ENCODE results near the gene GTPBP4. TPM values are rescaled to one million over a fixed set of nuclear protein-coding genes. Genes with fewer than 3 reads are reported as not detected.

Gene GTPBP4
- total RNA-seq, 2 experiments from 2014 or later, result 119 to 128 TPM

GRCh38 chr10:983971-984655 lies 4.1 kb upstream of the GTPBP4 start:
- H3K36me3 Mint-ChIP-seq (ENCODE audit: low read depth), result peaks cover 20% of the 10 kb centered on the region
- peaks cover 9% of the 10 kb centered on the region for H3K9me3 Mint-ChIP-seq
- H3K27me3 Mint-ChIP-seq, result no peaks in the 10 kb centered on the region
- intact Hi-C loops (cut with micrococcal nuclease), result no loop called here
- DNase-seq (no peak), ATAC-seq (no peak)
- ChIA-PET CTCF (no interaction called here), POLR2A (no interaction called here)
- no peak for TF ChIP-seq CTCF (IDR thresholded peaks at IDR 0.05)
- no peak overlapping the region for H3K27ac Mint-ChIP-seq
- H3K4me1 Mint-ChIP-seq (ENCODE audit: low read depth), result peaks cover 11% of the 10 kb centered on the region
- H3K4me3 Mint-ChIP-seq, result no peak overlapping the region

GRCh38 chr10:985361-985760 lies 2.9 kb upstream of the GTPBP4 start:
- peaks cover 6% of the 10 kb centered on the region for H3K9me3 Mint-ChIP-seq
- TF ChIP-seq CTCF (IDR thresholded peaks at IDR 0.05), result no peak
- H3K36me3 Mint-ChIP-seq (ENCODE audit: low read depth), result peaks cover 25% of the 10 kb centered on the region
- H3K4me1 Mint-ChIP-seq (ENCODE audit: low read depth), result peaks cover 16% of the 10 kb centered on the region
- no peaks in the 10 kb centered on the region for H3K27me3 Mint-ChIP-seq
- DNase-seq (no peak), ATAC-seq (no peak)
- H3K27ac Mint-ChIP-seq, result no peak overlapping the region
- ChIA-PET POLR2A (interaction anchor here (0.7 to 5.3 kb wide), 4 partner anchors 14 to 71 kb away, joined by 3 to 24 read pairs (median 4); partner anchors contain the start of genes IDI1 and WDR37), CTCF (no interaction called here)
- H3K4me3 Mint-ChIP-seq, result no peak overlapping the region
- intact Hi-C loops (cut with micrococcal nuclease), result loop anchor here (5.0 kb wide), 2 partner anchors 48 to 67 kb away; no protein-coding TSS in a partner anchor

- H3K9me3 Mint-ChIP-seq, result peaks cover under 1% of the 10 kb centered on the region
- ChIA-PET POLR2A (interaction anchor here (1.1 to 5.3 kb wide), 6 partner anchors 18 to 70 kb away, joined by 3 to 24 read pairs (median 4); partner anchors contain the start of genes IDI1 and WDR37), CTCF (interaction anchor here (1.0 kb wide), 1 partner anchor 133 kb away, joined by 3 read pairs; no protein-coding TSS in a partner anchor)
- H3K27me3 Mint-ChIP-seq, result no peaks in the 10 kb centered on the region
- no peak overlapping the region for H3K27ac Mint-ChIP-seq
- DNase-seq (peak; percentile 10), ATAC-seq (no peak)
- no peak for TF ChIP-seq CTCF (IDR thresholded peaks at IDR 0.05)
- H3K4me1 Mint-ChIP-seq (ENCODE audit: low read depth), result peaks cover 24% of the 10 kb centered on the region
- intact Hi-C loops (cut with micrococcal nuclease), result loop anchor here (5.0 kb wide), 2 partner anchors 49 to 66 kb away; no protein-coding TSS in a partner anchor
- peak overlapping the region; percentile 95 for H3K4me3 Mint-ChIP-seq
- peaks cover 27% of the 10 kb centered on the region for H3K36me3 Mint-ChIP-seq (ENCODE audit: low read depth)
These were observed 2.0 kb upstream of the GTPBP4 start for GRCh38 chr10:986137-986825.

- Mint-ChIP-seq H3K27ac (peak overlapping the region; percentile 97), H3K4me3 (peak overlapping the region; percentile 95), H3K4me1 (ENCODE audit: low read depth) (peaks cover 26% of the 10 kb centered on the region), H3K27me3 (no peaks in the 10 kb centered on the region), H3K9me3 (no peaks in the 10 kb centered on the region), H3K36me3 (ENCODE audit: low read depth) (peaks cover 28% of the 10 kb centered on the region)
- no peak for TF ChIP-seq CTCF (IDR thresholded peaks at IDR 0.05)
- intact Hi-C loops (cut with micrococcal nuclease), result loop anchor here (5.0 kb wide), 2 partner anchors 50 to 65 kb away; no protein-coding TSS in a partner anchor
- no peak for ATAC-seq
- CTCF ChIA-PET, result interaction anchor here (0.9 to 1.6 kb wide), 3 partner anchors 57 to 134 kb away, joined by 3 read pairs; partner anchors contain the start of gene IDI1
- POLR2A ChIA-PET, result interaction anchor here (0.9 to 5.3 kb wide), 9 partner anchors 19 to 851 kb away, joined by 3 to 24 read pairs (median 4); partner anchors contain the start of genes IDI1 and WDR37
- no peak for DNase-seq
These were observed 1.2 kb upstream of the GTPBP4 start for GRCh38 chr10:986881-987619.
